NK-92 (cell line): ENCODE results near the gene SMIM35.

Experiments used
- DNase-seq: peaks from one replicate; lab custom pipeline; 2025; ENCODE audit not compliant: unreplicated experiment; lab: John Stamatoyannopoulos, UW

The SMIM35 gene

DNA sequence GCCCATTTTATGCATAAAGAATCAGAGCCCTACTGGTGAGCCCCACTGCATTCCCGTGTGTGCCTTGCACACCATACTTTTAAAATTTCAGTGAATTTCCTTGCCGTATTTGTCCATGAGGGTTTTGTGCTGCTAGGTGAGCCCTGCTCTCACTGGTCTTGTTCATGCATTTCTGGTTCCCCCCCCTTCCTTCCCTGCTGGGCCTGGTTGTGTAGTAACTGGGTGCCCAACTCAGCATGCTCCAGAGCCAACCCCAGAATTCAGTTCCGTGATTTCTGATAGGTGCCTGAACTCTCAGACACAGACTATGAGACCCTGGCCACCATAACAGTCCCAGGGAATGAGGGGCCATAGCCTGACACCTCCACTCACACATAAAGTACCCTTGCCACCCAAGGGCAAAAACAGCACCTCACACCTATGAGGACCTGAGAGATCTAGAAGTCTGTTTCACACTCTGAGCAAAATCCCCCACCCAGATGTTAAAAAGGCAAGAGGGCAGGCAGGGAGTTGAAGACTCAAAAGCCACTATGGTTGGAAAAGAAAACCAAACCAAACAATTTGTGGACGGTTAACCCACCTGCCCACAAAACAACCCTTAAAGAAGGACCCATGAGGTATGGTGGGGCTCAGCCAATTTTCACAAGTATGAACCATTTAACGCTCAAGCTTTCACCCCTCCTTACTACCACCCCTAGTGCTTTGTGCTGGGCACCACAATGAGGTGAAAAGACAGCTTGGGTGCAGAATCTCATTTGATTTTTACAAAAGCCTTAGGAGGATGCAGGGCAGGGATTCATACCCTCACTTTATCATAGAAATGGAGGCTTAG lies 117.4 kb downstream of the SMIM35 start:
- no peak for DNase-seq

DNA sequence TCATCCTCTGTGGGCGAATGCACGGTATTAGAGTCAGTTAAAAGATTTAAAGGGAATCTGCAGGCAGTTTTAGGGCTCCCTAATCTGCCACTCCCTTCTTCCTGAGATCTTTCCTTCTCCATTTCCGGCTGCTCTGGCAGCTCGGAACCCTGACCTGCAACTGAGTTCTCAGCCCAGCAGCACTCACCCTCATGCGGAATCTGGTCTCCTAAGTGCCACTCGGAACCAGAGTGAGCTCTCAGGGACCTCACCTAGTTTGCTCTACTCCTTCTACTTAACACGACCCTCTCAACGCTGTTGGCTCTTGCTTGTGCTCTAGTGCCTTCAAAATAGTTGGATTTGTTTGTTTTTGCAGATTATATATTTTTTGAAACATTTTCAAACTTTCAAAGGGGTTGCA lies 119.9 kb downstream of the SMIM35 start:
- no peak for DNase-seq

DNA sequence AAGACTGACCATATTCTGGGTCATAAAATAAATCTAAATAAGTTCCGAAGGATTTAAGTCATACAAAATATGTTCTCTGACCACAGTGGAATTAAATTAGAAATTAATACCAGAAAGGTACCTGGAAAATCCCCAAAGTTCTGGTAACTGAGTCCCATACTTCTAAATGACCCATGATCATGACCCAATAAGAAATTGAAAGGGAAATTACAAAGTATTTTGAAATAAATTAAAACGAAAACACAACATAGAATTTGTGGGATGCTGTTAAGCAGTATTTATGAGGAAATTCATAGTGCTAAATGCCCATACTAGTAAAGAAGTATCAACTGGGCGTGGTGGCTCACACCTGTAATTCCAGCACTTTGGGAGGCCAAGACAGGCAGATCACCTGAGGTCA lies 123.9 kb downstream of the SMIM35 start:
- DNase-seq: no peak

DNA sequence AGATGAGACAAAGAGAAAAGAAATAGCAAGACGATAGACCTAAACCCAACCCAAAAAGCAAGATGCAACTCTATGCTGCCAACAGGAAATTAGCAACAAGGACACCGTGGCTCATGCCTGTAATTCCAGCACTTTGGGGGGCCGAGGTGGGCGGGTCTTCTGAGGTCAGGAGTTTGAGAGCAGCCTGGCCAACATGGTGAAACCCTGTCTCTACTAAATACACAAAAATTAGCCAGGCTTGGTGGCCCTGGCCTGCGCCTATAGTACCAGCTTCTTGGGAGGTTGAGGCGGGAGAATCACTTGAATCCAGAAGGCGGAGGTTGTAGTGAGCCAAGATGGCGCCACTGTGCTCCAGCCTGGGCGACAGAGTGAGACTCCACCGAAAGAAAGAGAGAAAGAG lies 124.9 kb downstream of the SMIM35 start:
- DNase-seq: no peak

DNA sequence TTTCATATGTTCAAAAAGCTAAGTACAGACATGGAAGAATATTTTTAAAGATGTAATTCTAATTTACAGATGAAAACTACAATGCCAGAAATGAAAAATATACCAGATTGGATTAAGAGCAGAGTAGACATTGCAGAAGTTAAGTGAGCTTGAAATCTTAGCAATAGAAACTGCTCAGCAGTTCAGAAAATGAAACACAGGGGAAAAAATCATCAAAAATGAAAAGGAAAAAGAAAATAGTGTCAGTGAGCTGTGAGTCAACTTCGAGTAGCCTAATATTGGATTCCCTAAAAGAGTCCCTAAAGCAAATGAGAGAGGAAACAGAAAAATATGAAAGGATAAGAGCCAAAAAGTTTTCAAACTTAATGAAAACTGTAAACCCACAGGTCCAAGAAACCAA lies 126.4 kb downstream of the SMIM35 start:
- DNase-seq: no peak

DNA sequence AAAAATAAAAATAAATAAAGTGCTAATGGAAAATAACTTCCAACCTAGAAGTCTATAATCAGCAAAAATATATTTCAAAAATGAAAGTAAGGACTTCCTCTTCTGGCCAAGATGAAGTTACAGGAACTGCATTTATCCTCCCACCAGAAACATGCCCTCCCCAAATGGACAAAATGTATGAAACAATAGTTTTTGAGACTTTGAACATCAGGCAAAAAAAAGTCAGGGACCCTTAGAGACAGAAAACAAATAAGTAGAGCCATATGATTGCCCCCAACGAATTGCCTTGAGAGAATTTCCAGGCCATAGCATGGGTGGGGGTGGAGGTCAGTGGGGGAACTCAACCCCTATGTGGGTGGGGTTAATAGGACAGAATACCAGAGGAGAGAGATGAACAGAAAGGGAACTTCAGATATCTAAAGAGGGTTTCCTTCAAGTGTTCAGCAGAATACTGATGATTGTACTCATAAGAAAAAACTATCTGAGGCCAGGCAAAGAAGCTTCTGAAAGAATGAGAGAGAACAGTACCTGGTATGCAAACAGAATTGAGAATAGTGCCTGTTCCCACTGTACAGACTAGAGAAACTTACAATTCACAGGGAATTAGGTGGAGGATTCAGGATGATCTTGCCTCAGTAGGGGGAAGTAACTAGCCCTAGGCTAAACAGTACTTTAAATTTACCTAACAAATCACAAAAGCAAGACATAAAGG lies 127.2 kb downstream of the SMIM35 start:
- no peak for DNase-seq

DNA sequence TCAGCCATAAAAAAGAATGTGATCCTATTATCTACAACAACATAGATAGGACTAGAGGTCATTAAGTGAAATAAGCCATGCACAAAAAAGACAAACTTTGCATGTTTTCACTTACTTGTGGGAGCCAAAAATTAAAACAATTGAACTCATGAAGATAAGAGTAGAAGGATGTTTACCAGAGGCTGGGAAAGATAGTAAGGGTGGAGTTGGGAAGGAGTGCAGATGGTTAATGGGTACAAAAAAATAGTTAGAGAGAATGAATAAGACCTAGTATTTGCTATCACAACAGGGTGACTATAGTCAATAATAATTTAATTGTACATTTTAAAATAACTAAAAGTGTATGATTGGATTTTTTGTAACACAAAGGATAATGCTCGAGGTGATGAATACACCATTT lies 127.8 kb downstream of the SMIM35 start:
- no peak for DNase-seq
